Measurements from ENCODE around the gene IGIP.
"Not testable (repeated sequence)": the region's sequence is repeated elsewhere in the genome, so short reads cannot be mapped to it uniquely, and the experiment has no call there.

IGIP gene

GRCh38 chr5:140143521-140144258, 18.0 kb downstream of the IGIP start:
- no peak for DNase-seq

DNA sequence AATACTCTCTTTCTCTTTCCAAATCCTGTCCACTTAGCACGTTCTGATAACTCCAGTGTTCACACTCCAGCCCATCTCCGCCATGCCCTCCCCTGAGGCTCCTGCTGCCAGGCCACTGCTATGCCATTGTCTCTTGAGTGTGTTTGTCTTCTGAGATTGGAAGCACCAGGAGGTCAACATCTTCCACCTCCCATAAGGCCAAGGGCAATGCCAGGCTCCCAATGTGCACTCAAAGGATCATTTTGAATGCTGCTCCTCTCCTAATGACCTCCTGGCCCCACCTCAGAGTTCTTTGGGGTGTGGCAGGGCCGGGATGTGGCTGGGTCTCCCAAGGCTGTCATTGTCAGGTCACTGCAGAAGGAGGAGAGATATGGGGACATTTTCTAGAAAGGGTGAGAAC, 19.5 kb downstream of the IGIP start:
- DNase-seq = no peak

GRCh38 chr5:140145818-140146522, 20.2 kb downstream of the IGIP start:
- no peak for DNase-seq

GRCh38 chr5:140146523-140146842, 20.7 kb downstream of the IGIP start:
- no peak for DNase-seq

DNA sequence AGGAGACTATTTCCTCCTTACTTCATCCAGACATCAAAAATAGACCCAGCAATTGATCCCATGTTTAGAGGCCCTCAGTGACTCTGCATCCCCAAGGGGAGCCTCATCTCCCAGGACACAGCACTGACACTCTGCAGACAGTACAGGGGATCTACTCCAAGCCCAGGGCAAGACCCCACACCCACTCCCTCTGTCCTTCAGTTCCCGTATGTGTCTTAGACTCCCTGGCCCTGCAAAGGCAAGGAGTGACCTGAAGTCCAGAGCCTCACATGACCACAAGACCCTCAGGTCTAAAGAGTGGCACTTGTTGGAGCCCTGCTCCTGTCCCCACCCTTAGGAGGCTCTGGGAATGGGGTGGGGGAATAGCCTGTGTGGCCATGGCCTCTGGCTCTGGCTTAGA, 21.7 kb downstream of the IGIP start:
- no peak for DNase-seq

GRCh38 chr5:140148508-140148907, 22.8 kb downstream of the IGIP start:
- no peak for DNase-seq

DNA sequence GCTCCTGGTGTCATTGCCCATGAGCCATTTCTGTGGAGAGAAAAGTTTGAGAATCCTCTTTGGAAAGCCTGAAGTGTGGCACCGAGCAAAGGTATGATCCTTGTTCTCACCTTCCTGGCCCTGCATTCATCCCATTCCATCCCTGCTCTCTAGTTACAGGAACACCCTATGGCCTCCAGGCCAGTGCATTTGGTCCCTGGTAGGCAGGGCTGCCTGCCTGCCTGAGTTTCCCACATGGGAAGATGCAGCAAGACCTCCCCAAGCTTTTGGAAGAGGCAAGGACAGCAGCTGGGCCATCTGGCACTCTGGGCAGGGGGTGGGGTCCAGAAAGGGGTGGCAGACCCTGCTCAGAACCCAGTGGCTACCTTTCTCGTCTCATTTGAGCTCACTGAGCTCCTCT, 24.5 kb downstream of the IGIP start:
- DNase-seq = no peak

GRCh38 chr5:140151144-140152021, 25.6 kb downstream of the IGIP start:
- DNase-seq = no peak

DNA sequence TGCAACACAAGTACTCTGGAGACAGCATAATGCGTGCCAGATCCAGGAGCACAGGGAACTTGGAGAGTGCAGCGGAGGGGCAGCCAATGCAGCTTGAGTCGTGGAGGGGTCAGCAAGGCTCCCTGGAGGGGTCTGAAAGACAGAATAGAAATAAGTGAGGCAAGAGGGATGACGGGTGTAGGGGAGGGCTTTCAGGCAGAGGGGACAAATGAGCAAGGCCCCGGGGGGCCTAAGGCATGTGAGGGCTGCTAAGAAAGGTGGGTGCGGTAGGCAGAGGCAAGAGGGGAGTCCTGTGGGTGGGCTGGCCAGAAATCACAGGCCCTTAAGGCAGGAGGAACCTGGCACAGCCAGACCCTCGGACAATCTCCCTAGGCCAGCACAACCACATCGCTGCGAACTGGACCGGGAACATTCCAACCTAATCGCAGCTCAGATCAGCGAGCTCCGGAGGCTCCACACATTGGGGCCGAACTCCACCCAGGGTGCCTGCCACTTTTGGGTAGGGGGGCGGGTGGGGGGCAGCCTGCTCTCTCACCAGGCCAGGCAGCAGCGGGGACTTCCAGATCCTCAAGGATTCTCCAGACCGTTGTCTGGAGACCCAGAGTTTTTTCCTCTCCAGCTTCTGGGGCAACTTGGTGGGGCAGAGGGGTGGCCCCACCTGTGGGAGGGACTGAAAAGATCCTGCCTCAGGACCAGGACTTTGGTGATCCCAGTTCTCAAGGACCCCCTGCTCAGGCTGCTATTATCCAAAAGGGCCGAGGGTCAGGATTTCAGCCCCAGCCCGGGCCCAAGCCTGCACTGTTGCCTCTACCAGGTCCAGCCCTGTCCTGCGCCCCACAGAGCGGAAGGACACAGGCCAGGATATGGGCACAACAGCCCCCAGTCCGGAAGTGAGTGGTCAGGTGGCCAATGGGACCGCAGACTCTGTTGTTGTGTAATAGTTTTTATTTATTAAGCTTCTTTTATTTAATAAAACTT, 26.6 kb downstream of the IGIP start:
- DNase-seq = no peak

GRCh38 chr5:140153255-140153654, 27.5 kb downstream of the IGIP start:
- no peak for DNase-seq

DNA sequence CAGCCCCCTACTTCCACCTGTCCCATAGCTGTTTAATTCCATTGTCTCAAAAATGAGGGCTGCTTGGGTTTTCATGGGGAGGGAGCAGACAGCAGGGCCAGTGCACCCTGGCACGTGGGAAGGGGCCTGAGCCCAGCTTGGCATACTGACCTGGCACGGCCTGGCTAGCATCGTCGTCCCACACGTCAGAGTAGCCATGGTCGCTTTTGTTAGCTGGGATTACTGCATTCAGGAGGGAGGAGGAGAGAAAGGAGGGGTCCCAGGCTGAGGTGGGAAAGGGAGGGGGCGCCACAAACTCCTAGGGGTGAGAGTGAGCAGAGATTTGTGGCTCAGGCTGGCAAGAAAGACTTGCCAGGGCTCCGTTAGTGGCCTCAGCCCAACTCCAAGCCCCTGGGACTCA, 28.2 kb downstream of the IGIP start:
- DNase-seq = no peak

GRCh38 chr5:140154710-140155381, 29.1 kb downstream of the IGIP start:
- not testable (repeated sequence) for DNase-seq

DNA sequence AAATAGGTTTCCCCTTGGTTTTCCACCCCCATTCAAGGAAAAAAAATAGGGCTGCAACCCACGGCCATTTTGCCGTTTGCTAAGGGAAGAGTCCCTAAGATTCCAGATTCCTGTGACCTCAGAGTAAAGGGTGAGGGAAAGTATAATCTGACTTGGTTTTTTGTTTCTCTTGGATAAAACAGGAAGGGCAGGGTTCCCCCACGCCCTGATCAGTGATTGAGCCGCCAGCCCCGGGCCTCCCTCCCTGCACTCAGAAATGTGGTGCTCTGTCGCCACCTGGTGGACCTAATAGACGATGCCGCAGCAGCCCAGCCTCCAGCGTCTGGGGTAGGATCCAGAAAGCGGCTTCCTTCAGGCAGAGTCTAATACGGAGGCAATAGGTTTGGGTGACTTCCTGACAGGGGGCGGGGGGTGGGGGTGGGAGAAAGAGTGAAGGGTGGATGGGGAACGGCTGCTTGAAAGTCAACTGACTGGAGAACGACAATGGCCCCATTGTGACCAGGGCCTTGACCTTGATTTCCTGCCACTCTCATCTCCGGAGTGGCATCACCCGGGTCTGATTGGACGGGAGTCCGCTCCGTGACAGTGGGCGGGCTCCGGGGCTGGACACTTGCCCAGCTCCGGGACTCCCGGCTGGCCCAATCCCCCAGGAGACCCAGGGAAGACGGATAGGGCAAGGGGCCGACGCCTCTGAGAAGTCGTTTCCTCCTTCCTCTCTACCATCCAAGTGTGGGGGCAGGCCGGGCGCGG, 31.5 kb downstream of the IGIP start:
- peak; percentile 68 for DNase-seq

- no peak for DNase-seq
Measured at GRCh38 chr5:140159014-140159927, 33.5 kb downstream of the IGIP start.

DNA sequence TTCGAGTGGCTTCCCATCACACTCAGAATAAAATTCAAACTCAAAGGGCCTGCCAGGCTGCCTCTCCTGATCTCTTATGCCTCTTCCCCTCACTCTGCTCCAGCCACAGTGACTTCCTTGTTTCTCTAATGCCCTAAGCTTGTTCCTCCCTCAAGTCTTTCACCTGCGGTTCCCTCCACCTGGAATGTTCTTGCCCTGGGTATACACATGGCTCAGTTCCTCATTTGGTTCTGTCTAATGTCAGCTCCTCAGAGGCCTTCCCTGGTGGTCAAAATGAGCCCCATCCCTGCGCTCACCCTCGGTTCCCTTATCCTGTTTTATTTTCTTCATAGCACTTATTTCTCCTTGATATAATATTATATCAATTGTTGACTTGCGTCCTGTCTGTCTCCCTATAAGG, 36.5 kb downstream of the IGIP start:
- no peak for DNase-seq

GRCh38 chr5:140162781-140163180, 37.0 kb downstream of the IGIP start:
- DNase-seq = no peak

GRCh38 chr5:140165101-140165922, 39.6 kb downstream of the IGIP start:
- peak; percentile 27 for DNase-seq

DNA sequence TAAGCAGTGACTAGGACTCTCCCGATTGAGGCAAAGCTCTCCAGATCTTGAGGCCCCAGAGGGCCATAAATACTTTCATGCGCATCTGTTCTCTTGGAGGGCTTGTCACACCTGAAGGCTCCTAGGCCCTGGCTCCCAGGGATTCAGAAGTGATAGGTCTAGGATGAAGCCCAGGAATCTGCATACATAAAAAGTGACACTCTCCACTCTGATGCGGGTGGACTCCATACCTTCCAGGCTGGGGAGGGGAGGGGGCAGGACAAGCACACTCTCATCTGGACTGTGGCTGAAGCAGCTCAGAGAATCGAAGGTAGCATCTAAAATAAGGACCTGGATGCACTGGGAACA, 40.2 kb downstream of the IGIP start:
- DNase-seq = no peak

DNA sequence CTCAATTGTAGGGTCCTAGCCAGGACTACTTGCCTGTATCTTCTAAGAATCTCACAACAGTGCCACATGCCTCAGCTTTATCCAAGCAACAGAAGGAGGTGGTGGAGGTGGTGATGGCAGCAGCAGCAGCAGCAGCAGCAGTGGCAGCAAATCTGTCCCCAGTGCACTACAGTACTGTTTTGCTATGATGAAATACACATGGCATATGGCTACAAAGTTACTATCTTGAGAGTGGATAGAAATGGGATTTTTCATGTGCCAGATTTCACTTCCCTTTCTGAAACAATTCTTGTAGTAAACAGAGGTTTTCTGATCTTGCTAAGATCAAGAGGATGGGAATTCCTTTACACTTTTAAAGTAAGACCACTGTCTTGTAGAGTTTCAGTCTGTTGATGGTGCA, 41.2 kb downstream of the IGIP start:
- DNase-seq = no peak
